Stimulated activated CD4-positive, alpha-beta T cell treated with anti-CD3 and anti-CD28 coated beads, TNF-alpha, amount 100 ng/mL, for 24 hours (primary cell): Measurements from ENCODE around the gene FAM167B.

ENCODE experiments used
- DNase-seq, 3 experiments: peaks; one replicate each; pipeline ENCODE4 v3.0.0-alpha.2; 2020; ENCODE audit warnings: low read depth in 3 of 3

The FAM167B gene

GRCh38 chr1:32246888-32247273 lies at the start of gene FAM167B:
Gene FAM167B (plus strand): TSS chr1:32247222. CDS start chr1:32247422, 200 bp downstream.
- no peak for DNase-seq

- DNase-seq = no peak
Observed at GRCh38 chr1:32197837-32198236, 49.2 kb upstream of the FAM167B start.

GRCh38 chr1:32198237-32199042 lies 48.6 kb upstream of the FAM167B start:
- DNase-seq = no peak

- no peak for DNase-seq
Observed at GRCh38 chr1:32199043-32199716, 47.8 kb upstream of the FAM167B start.

- no peak for DNase-seq
Observed at GRCh38 chr1:32199717-32200072, 47.3 kb upstream of the FAM167B start.

- DNase-seq = peak in 1 of 3 experiments; percentile 42
Observed at GRCh38 chr1:32200226-32201010, 46.6 kb upstream of the FAM167B start, which contains the start of gene CCDC28B. Gene CCDC28B (plus strand): TSS chr1:32200595. CDS start chr1:32201936, 1,341 bp downstream.

GRCh38 chr1:32201011-32201855 lies 45.8 kb upstream of the FAM167B start:
- peak in 2 of 3 experiments; percentile 54 to 84 for DNase-seq

- DNase-seq = no peak
Observed at GRCh38 chr1:32204943-32205361, 42.1 kb upstream of the FAM167B start.

GRCh38 chr1:32205401-32206370 lies 41.3 kb upstream of the FAM167B start, which contains the start of gene IQCC:
Gene IQCC (plus strand): TSS chr1:32205671. CDS start chr1:32205682, 11 bp downstream.
- peak; percentile 69 to 84 (median 70) for DNase-seq

GRCh38 chr1:32208469-32208868 lies 38.6 kb upstream of the FAM167B start:
- DNase-seq = no peak

- peak in 1 of 3 experiments; percentile 12 for DNase-seq
Observed at GRCh38 chr1:32208891-32209328, 38.1 kb upstream of the FAM167B start, which contains the start of gene DCDC2B. Gene DCDC2B (plus strand): TSS chr1:32209089. CDS start chr1:32209094, 5 bp downstream.

- peak in 2 of 3 experiments; percentile 30 to 58 for DNase-seq
Observed at GRCh38 chr1:32215629-32216480, 31.2 kb upstream of the FAM167B start.

GRCh38 chr1:32216566-32216965 lies 30.5 kb upstream of the FAM167B start:
- DNase-seq = no peak

GRCh38 chr1:32219022-32219421 lies 28.0 kb upstream of the FAM167B start:
- DNase-seq = no peak

GRCh38 chr1:32220746-32221580 lies 26.1 kb upstream of the FAM167B start:
- DNase-seq = no peak

- DNase-seq = no peak
Observed at GRCh38 chr1:32221581-32221979, 25.4 kb upstream of the FAM167B start.

GRCh38 chr1:32221980-32222755 lies 24.9 kb upstream of the FAM167B start, which contains the start of the genes EIF3I and TMEM234:
Gene EIF3I (plus strand): TSS chr1:32222407. CDS start chr1:32222442, 35 bp downstream.
Gene TMEM234 (minus strand): TSS chr1:32222353. CDS start chr1:32222322, 31 bp downstream.
- peak; percentile 86 to 92 (median 90) for DNase-seq
